Upper lobe of right lung (tissue), 1 donor: Measurements from ENCODE around the gene FAM53C. TPM values are rescaled to one million over a fixed set of nuclear protein-coding genes. Genes with fewer than 3 reads are reported as not detected.

Source experiments
- ATAC-seq: fragments of 200-7000 bp; cut with Tn5 transposase; one replicate; pipeline ENCODE4 v1.9.1; 2020; ENCODE audit warnings: mild to moderate bottlenecking, moderate library complexity
- DNase-seq: peaks from one replicate; pipeline ENCODE4 v3.0.0-alpha.2; 2020
- H3K27ac ChIP-seq: fragments of 200-600 bp; one replicate; pipeline ENCODE4 v1.8.0; 2022
- H3K27me3 ChIP-seq: fragments of 200-600 bp; one replicate; pipeline ENCODE4 v1.8.0; 2022; ENCODE audit warnings: mild to moderate bottlenecking
- H3K36me3 ChIP-seq: fragments of 200-600 bp; one replicate; pipeline ENCODE4 v1.8.0; 2022
- H3K4me1 ChIP-seq: fragments of 200-600 bp; one replicate; pipeline ENCODE4 v1.8.0; 2022
- H3K4me3 ChIP-seq: fragments of 200-600 bp; one replicate; pipeline ENCODE4 v1.8.0; 2022; ENCODE audit warnings: mild to moderate bottlenecking
- H3K9me3 ChIP-seq: fragments of 200-600 bp; one replicate; pipeline ENCODE4 v1.8.0; 2022
- CTCF ChIP-seq: fragments of 200-600 bp; IDR thresholded peaks from one replicate; pipeline ENCODE4 v1.8.0; 2022; ENCODE audit warnings: antibody characterized with exemption
- intact Hi-C: fragments of 100-400 bp; cut with DNase I; formaldehyde crosslinking; loops from one replicate; pipeline ENCODE4 v1.11.0; 2022
- long read RNA-seq: library from polyadenylated mRNA; unstranded; transcript quantifications from one replicate; pipeline ENCODE4 v2.0.0, GENCODE V29; 2021
- total RNA-seq: library from RNA; stranded (reverse); fragmentation: NEBNext Ultra II Directional; extraction: Animal tissue kit (Norgen Biotek cat#: 25700); gene quantifications from one replicate; pipeline ENCODE4 v1.2.1, GENCODE V29; 2021
- donor health status: DM: no; HTN: yes; CAD: no; lungs with severe emphysema.

Gene FAM53C
- total RNA-seq: 23.0 TPM
- long read RNA-seq, full-length matches to known transcripts: 22 of 48 reads
- long read RNA-seq, partial matches to known transcripts: 19 of 48 reads
- long read RNA-seq, other reads (novel, unspliced or antisense): 7 of 48 reads

DNA sequence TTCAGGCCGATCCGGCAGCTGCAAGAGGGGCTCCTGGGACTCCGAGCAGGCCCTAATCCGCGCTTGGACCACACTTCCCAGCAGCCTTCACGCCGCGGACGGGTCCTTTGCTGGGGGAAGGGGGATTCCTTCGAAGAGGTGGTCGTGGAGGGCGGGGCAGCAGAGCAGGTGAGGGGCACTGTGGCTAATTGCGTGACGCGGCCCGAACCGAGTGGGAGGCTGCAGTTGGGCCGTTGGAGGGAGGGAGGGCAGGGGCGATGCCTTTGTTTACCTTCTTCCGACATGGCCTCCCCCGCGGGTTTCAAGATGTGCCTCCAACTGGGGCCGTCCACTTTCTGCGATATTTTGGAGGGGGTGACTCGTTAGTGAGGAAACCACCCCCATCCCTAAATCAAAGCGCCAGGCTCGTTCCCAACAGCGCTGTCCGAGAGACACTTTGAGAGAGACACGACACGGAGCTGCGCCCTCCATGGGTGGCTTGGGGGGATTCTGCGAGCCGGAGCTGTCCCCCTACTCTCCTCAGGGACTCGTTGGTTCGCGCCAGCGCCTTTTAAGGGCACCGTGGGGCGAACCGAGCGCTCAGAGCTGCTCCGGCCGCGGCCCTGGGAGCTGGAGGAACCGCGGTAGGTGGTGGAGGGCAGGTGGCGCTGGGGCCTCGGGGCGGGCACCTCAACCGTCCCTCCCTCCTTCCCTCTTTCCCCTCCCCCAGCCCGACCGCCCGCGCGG, at the start of gene FAM53C:
Gene FAM53C, plus strand, starts transcription at position 582 of the 726 bp plus-strand sequence. CDS start 3,070 bp downstream, outside the sequence.
- no peak for TF ChIP-seq CTCF
- Histone ChIP-seq H3K4me3 (peak within 1 kb of the TSS; percentile 71), H3K27me3 (no peaks in the 10 kb centered on the region), H3K4me1 (peaks cover 13% of the 10 kb centered on the region), H3K36me3 (peaks cover 19% of the 10 kb centered on the region), H3K27ac (peak within 1 kb of the TSS; percentile 99), H3K9me3 (no peaks in the 10 kb centered on the region)
- DNase-seq: peak; percentile 96
- intact Hi-C loops: no loop called here
- ATAC-seq: peak; percentile 95

DNA sequence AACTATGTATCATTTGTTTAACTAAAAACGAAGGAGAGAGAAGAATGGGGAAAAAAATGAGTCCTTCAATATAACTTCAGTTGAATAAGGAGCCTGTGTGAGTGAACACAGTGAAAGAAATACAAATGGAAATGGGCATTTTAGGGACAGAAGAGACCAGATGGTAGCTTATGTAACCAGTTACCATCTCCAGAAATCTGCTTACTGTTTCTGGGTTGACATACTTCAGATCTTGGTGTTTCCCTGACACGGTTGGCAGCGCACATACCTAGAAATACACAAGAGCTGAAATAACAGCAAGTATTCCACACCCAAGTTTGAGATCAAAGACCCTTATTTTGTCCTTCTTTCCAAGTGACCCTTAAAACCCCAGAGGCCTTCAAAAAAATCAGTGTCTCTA, 48.8 kb upstream of the FAM53C start:
- no peak overlapping the region for H3K27ac ChIP-seq
- no peak overlapping the region for H3K4me3 ChIP-seq
- no peak for ATAC-seq
- no peaks in the 10 kb centered on the region for H3K4me1 ChIP-seq
- no peaks in the 10 kb centered on the region for H3K27me3 ChIP-seq
- H3K36me3 ChIP-seq: no peaks in the 10 kb centered on the region
- intact Hi-C loops: no loop called here
- no peaks in the 10 kb centered on the region for H3K9me3 ChIP-seq
- TF ChIP-seq CTCF: no peak
- no peak for DNase-seq

- Histone ChIP-seq H3K4me1 (no peaks in the 10 kb centered on the region), H3K9me3 (no peaks in the 10 kb centered on the region), H3K27me3 (no peaks in the 10 kb centered on the region), H3K36me3 (no peaks in the 10 kb centered on the region), H3K27ac (no peak overlapping the region), H3K4me3 (no peak overlapping the region)
- intact Hi-C loops: no loop called here
- DNase-seq (no peak), ATAC-seq (no peak)
- no peak for TF ChIP-seq CTCF
Measured at GRCh38 chr5:138303372-138303771, 34.7 kb upstream of the FAM53C start.

GRCh38 chr5:138305797-138306196, 32.3 kb upstream of the FAM53C start:
- TF ChIP-seq CTCF: no peak
- Histone ChIP-seq H3K4me3 (no peak overlapping the region), H3K27ac (no peak overlapping the region), H3K27me3 (no peaks in the 10 kb centered on the region), H3K36me3 (no peaks in the 10 kb centered on the region), H3K4me1 (no peaks in the 10 kb centered on the region), H3K9me3 (no peaks in the 10 kb centered on the region)
- ATAC-seq: no peak
- no peak for DNase-seq
- intact Hi-C loops: no loop called here

- Histone ChIP-seq H3K36me3 (no peaks in the 10 kb centered on the region), H3K9me3 (no peaks in the 10 kb centered on the region), H3K4me1 (no peaks in the 10 kb centered on the region), H3K27ac (no peak overlapping the region), H3K4me3 (no peak overlapping the region), H3K27me3 (no peaks in the 10 kb centered on the region)
- ATAC-seq (no peak), DNase-seq (no peak)
- no peak for TF ChIP-seq CTCF
- intact Hi-C loops: no loop called here
Measured at GRCh38 chr5:138315751-138316278, 22.3 kb upstream of the FAM53C start.
